Mesenchymal stem cell (in vitro differentiated cells and primary cell): ENCODE data around the gene WDR64.
A peak's percentile ranks its signal among the peaks of the same experiment; 100 is the strongest.

Experiments
- DNase-seq: peaks from one replicate; pipeline ENCODE4 v3.0.0-alpha.2; 2013
- H2AFZ ChIP-seq: one replicate; pipeline ENCODE4 v1.6.1; 2013; ENCODE audit warnings: low read depth, mild to moderate bottlenecking, control low read depth, inconsistent platforms, low read length, moderate library complexity
- H2AK5ac ChIP-seq: 2 replicates; pipeline ENCODE4 v1.6.1; 2013; ENCODE audit warnings: low read length, moderate library complexity, mild to moderate bottlenecking, inconsistent platforms; ENCODE audit not compliant: severe bottlenecking
- H2BK120ac ChIP-seq: one replicate; pipeline ENCODE4 v1.6.1; 2013; ENCODE audit warnings: low read depth, mild to moderate bottlenecking, inconsistent platforms, low read length, moderate library complexity
- H2BK12ac ChIP-seq, 2 experiments: one replicate each; pipeline ENCODE4 v1.6.1; 2013; ENCODE audit warnings: inconsistent platforms in 2 of 2, low read length in 2 of 2, mild to moderate bottlenecking in 2 of 2, moderate library complexity in 2 of 2, control low read depth in 1 of 2
- H2BK15ac ChIP-seq: one replicate; pipeline ENCODE4 v1.6.1; 2013; ENCODE audit warnings: mild to moderate bottlenecking, low read depth, inconsistent platforms; ENCODE audit not compliant: poor library complexity, severe bottlenecking
- H2BK5ac ChIP-seq: 2 replicates; pipeline ENCODE4 v1.6.1; 2013; ENCODE audit warnings: low read depth, mild to moderate bottlenecking, low read length, control low read depth, inconsistent platforms; ENCODE audit not compliant: poor library complexity, severe bottlenecking
- H3K14ac ChIP-seq, 2 experiments: one replicate each; pipeline ENCODE4 v1.6.1; 2013; ENCODE audit warnings: inconsistent platforms in 2 of 2, low read length in 2 of 2, control low read depth in 1 of 2, mild to moderate bottlenecking in 1 of 2, moderate library complexity in 1 of 2
- H3K18ac ChIP-seq, 2 experiments: one replicate each; pipeline ENCODE4 v1.6.1; 2013; ENCODE audit warnings: inconsistent platforms in 2 of 2, low read length in 2 of 2, control low read depth in 1 of 2, low read depth in 1 of 2, mild to moderate bottlenecking in 1 of 2
- H3K23ac ChIP-seq, 2 experiments: one replicate each; pipeline ENCODE4 v1.6.1; 2013; ENCODE audit warnings: inconsistent platforms in 2 of 2, low read length in 2 of 2, mild to moderate bottlenecking in 2 of 2, moderate library complexity in 2 of 2, control low read depth in 1 of 2
- H3K27ac ChIP-seq: 2 replicates; pipeline ENCODE4 v1.5.1; 2013; ENCODE audit warnings: mild to moderate bottlenecking, moderate library complexity, low read length, control low read depth, inconsistent platforms; ENCODE audit not compliant: poor library complexity, severe bottlenecking
- H3K27me3 ChIP-seq, 2 experiments: 2 replicates each; pipeline versions ENCODE4 v1.6.1 to v1.7.0; 2013; ENCODE audit warnings: low read length in 2 of 2, mild to moderate bottlenecking in 2 of 2, moderate library complexity in 2 of 2, control low read depth in 1 of 2, inconsistent platforms in 1 of 2; ENCODE audit not compliant: control insufficient read depth in 1 of 2, insufficient read depth in 1 of 2
- H3K36me3 ChIP-seq, 2 experiments: 2 replicates each; pipeline versions ENCODE4 v1.6.1 to v1.7.0; 2013; ENCODE audit warnings: low read length in 2 of 2, control low read depth in 1 of 2, inconsistent platforms in 1 of 2, low read depth in 1 of 2, mild to moderate bottlenecking in 1 of 2; ENCODE audit not compliant: insufficient read depth in 2 of 2, control insufficient read depth in 1 of 2
- H3K4ac ChIP-seq, 2 experiments: one replicate each; pipeline ENCODE4 v1.6.1; 2013; ENCODE audit warnings: inconsistent platforms in 2 of 2, low read length in 2 of 2, mild to moderate bottlenecking in 2 of 2, moderate library complexity in 2 of 2, control low read depth in 1 of 2, low read depth in 1 of 2
- H3K4me1 ChIP-seq: 2 replicates; pipeline ENCODE4 v1.6.1; 2013; ENCODE audit warnings: low read depth, low read length, control low read depth; ENCODE audit not compliant: control insufficient read depth, insufficient read depth
- H3K4me2 ChIP-seq: 2 replicates; pipeline ENCODE4 v1.6.1; 2013; ENCODE audit warnings: low read length, mild to moderate bottlenecking, inconsistent platforms; ENCODE audit not compliant: poor library complexity, severe bottlenecking
- H3K4me3 ChIP-seq, 2 experiments: 2 replicates each; pipeline versions ENCODE4 v1.5.1 to v1.7.0; 2013; ENCODE audit warnings: low read length in 2 of 2, mild to moderate bottlenecking in 2 of 2, control low read depth in 1 of 2, low read depth in 1 of 2; ENCODE audit not compliant: insufficient read depth in 1 of 2
- H3K79me1 ChIP-seq: replicated peaks from 2 replicates; pipeline ENCODE4 v1.6.1; 2013; ENCODE audit warnings: mild to moderate bottlenecking, control low read depth, low read length, inconsistent platforms; ENCODE audit not compliant: poor library complexity, severe bottlenecking
- H3K9ac ChIP-seq: 2 replicates; pipeline ENCODE4 v1.7.0; 2013; ENCODE audit warnings: mild to moderate bottlenecking, low read length, moderate library complexity
- H3K9me3 ChIP-seq: 2 replicates; pipeline ENCODE4 v1.7.0; 2013; ENCODE audit warnings: mild to moderate bottlenecking, low read length; ENCODE audit not compliant: control insufficient read depth
- H4K8ac ChIP-seq: one replicate; pipeline ENCODE4 v1.6.1; 2013; ENCODE audit warnings: inconsistent platforms, mild to moderate bottlenecking, low read length, moderate library complexity
- H4K91ac ChIP-seq: one replicate; pipeline ENCODE4 v1.6.1; 2013; ENCODE audit warnings: mild to moderate bottlenecking, low read length, inconsistent platforms
- WGBS: methylation state at CpG from one replicate; pipeline ENCODE4 v1.1.7; 2013; ENCODE audit warnings: mixed read lengths; 5-methylcytosine and 5-hydroxymethylcytosine counted together

Gene WDR64

DNA sequence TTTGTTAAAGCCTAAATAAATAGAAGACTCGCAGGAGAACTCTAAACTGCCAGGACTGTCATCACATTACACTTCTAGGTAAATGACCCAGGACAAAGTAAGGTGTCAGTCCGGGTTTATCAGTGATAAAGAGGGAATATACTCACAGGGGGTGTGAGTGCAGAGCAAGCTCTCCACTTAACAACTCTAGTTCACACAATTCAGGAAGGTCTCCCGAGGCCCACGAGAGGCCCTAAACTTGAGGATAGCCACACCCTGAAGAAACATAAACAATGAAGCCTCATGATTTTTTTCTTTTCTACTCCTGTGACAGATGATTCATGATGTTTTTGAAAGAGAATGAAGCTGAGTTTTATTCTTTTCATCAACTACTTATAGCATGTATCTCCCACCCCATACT lies 130.3 kb downstream of the WDR64 start:
- no peak overlapping the region for H3K9ac ChIP-seq
- H2BK12ac ChIP-seq = no peak overlapping the region
- H4K8ac ChIP-seq = no peak overlapping the region
- no peaks in the 10 kb centered on the region for H3K79me1 ChIP-seq
- no peak overlapping the region for H3K4me3 ChIP-seq
- no peak overlapping the region for H3K14ac ChIP-seq
- H2BK15ac ChIP-seq = no peak overlapping the region
- no peak overlapping the region for H4K91ac ChIP-seq
- WGBS = 60% methylated on average over 1 of the region's 4 CpGs
- DNase-seq = no peak
- no peaks in the 10 kb centered on the region for H3K9me3 ChIP-seq
- no peak overlapping the region for H3K4ac ChIP-seq
- no peak overlapping the region for H2BK5ac ChIP-seq
- no peak overlapping the region for H2AFZ ChIP-seq
- no peak overlapping the region for H3K27ac ChIP-seq
- H3K4me1 ChIP-seq = no peaks in the 10 kb centered on the region
- no peak overlapping the region for H3K23ac ChIP-seq
- H2AK5ac ChIP-seq = no peak overlapping the region
- no peaks in the 10 kb centered on the region for H3K36me3 ChIP-seq
- no peaks in the 10 kb centered on the region for H3K27me3 ChIP-seq
- H3K4me2 ChIP-seq = no peak overlapping the region
- H2BK120ac ChIP-seq = no peak overlapping the region
- no peak overlapping the region for H3K18ac ChIP-seq

GRCh38 chr1:241787691-241788090 lies 135.6 kb downstream of the WDR64 start:
- no peak overlapping the region for H2BK5ac ChIP-seq
- H3K4me1 ChIP-seq = no peaks in the 10 kb centered on the region
- no peak overlapping the region for H2BK15ac ChIP-seq
- WGBS = 82% methylated on average over 2 of the region's 4 CpGs
- H3K23ac ChIP-seq = no peak overlapping the region
- H3K9ac ChIP-seq = no peak overlapping the region
- no peak overlapping the region for H2BK120ac ChIP-seq
- no peaks in the 10 kb centered on the region for H3K36me3 ChIP-seq
- no peak overlapping the region for H4K91ac ChIP-seq
- H2BK12ac ChIP-seq = no peak overlapping the region
- no peaks in the 10 kb centered on the region for H3K79me1 ChIP-seq
- H3K4me2 ChIP-seq = no peak overlapping the region
- no peak overlapping the region for H3K4ac ChIP-seq
- no peak overlapping the region for H3K27ac ChIP-seq
- H3K9me3 ChIP-seq = no peaks in the 10 kb centered on the region
- no peak overlapping the region for H3K4me3 ChIP-seq
- H3K18ac ChIP-seq = no peak overlapping the region
- no peak for DNase-seq
- no peak overlapping the region for H2AK5ac ChIP-seq
- H3K14ac ChIP-seq = no peak overlapping the region
- no peak overlapping the region for H4K8ac ChIP-seq
- H3K27me3 ChIP-seq = peaks cover 0 to 7% of the 10 kb centered on the region in 2 experiments
- no peak overlapping the region for H2AFZ ChIP-seq

GRCh38 chr1:241789061-241789460 lies 137.0 kb downstream of the WDR64 start:
- no peak overlapping the region for H2BK120ac ChIP-seq
- DNase-seq = no peak
- H4K91ac ChIP-seq = no peak overlapping the region
- no peaks in the 10 kb centered on the region for H3K9me3 ChIP-seq
- H3K4me2 ChIP-seq = no peak overlapping the region
- no peak overlapping the region for H3K23ac ChIP-seq
- no peak overlapping the region for H2AK5ac ChIP-seq
- H3K4ac ChIP-seq = no peak overlapping the region
- H3K79me1 ChIP-seq = no peaks in the 10 kb centered on the region
- 90% methylated on average over 2 of the region's 2 CpGs for WGBS
- H2BK12ac ChIP-seq = no peak overlapping the region
- H2BK5ac ChIP-seq = no peak overlapping the region
- H3K9ac ChIP-seq = no peak overlapping the region
- no peak overlapping the region for H2BK15ac ChIP-seq
- H3K14ac ChIP-seq = no peak overlapping the region
- H4K8ac ChIP-seq = no peak overlapping the region
- H3K27ac ChIP-seq = no peak overlapping the region
- peaks cover 0 to 7% of the 10 kb centered on the region in 2 experiments for H3K27me3 ChIP-seq
- H3K36me3 ChIP-seq = no peaks in the 10 kb centered on the region
- no peak overlapping the region for H3K18ac ChIP-seq
- no peaks in the 10 kb centered on the region for H3K4me1 ChIP-seq
- H3K4me3 ChIP-seq = no peak overlapping the region
- H2AFZ ChIP-seq = no peak overlapping the region

GRCh38 chr1:241799416-241799815 lies 147.3 kb downstream of the WDR64 start:
- Histone ChIP-seq H3K4me2 (no peak overlapping the region), H2BK5ac (no peak overlapping the region), H3K14ac (no peak overlapping the region), H4K91ac (no peak overlapping the region), H3K79me1 (no peaks in the 10 kb centered on the region), H2BK12ac (no peak overlapping the region), H2BK15ac (no peak overlapping the region), H3K9me3 (no peaks in the 10 kb centered on the region), H3K18ac (no peak overlapping the region), H3K27ac (no peak overlapping the region), H3K4me3 (no peak overlapping the region), H4K8ac (no peak overlapping the region), H3K4ac (no peak overlapping the region), H3K9ac (no peak overlapping the region), H2AFZ (no peak overlapping the region), H3K27me3 (no peaks in the 10 kb centered on the region), H2AK5ac (no peak overlapping the region), H3K36me3 (no peaks in the 10 kb centered on the region), H3K23ac (no peak overlapping the region), H2BK120ac (no peak overlapping the region), H3K4me1 (no peaks in the 10 kb centered on the region)
- 96% methylated on average over 1 of the region's 1 CpG for WGBS
- DNase-seq = peak; percentile 57
